ENCODE data around the gene SLX4IP.

GRCh38 chr20:10673176-10673841 lies 238.2 kb downstream of the SLX4IP start:
- TF ChIP-seq CTCF (IDR thresholded peaks at IDR 0.05) (no peak), POLR2A (IDR thresholded peaks at IDR 0.05) (no peak), POLR2AphosphoS5 (IDR thresholded peaks at IDR 0.05) (no peak)

All from gastroesophageal sphincter (tissue), 3 donors.